HG03159 (cell line): ENCODE results near the gene RHOC.

Experiments
- ATAC-seq: cut with Tn5 transposase; IDR thresholded peaks from one replicate; pipeline ENCODE4 v1.9.1; 2021; ENCODE audit warnings: mild to moderate bottlenecking, moderate library complexity; ENCODE audit not compliant: unreplicated experiment

RHOC gene

DNA sequence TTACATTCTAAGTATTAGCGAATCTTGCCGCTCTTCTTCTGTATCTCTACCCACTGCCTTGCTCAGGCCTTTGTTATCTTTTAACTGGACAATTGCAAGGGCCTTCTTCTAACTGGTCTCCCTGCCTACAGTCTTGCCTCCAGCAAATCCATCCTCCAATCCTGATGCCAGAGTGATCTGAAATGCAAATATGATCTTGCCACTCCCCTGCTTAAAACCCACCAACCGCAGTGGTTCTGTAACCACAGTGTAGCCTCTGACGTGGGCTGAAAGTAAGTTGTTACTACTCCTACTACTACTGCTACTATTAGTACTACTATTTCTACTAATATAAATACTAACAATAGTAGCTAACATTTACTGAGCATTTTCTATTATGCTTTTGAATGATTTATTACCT lies 20.1 kb downstream of the RHOC start:
- no peak for ATAC-seq

DNA sequence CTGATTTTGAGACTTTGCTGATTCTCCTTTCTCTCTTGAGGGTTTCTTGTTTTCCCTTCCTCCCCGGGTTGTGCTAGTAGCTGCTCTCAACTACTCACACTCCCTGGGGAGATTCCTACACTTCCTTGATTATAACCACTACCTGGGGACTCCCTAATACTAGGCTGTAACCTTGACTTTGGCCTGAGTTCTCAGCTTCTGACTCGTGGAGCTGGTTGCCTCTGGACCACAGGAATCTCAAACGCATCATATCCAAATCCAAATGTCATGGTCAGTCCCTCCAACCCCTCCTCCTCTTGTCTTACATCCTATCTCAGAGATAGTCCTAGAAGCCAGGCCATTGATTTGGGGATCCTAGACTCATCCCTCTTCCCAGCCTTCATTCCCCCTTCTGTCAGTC lies 20.5 kb downstream of the RHOC start:
- no peak for ATAC-seq

DNA sequence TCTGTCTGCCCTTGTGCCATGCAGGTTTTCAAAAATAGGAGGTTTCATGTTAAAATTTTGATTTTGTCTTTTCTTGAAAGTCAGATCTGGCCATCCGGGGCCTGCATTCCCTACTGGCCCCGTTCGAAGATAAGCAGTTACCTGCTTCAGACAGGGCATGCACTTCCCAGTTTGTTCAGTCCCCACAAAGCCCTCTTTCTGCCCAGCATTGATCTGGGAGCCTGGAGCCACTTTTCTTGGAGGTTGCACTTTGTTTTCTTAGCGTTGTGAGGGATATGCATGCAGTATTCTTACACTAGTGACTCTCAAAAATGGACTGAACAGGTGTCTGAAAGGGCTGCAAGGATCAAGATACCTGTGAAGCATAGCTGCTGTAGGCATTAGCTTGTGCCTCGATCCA lies 21.0 kb downstream of the RHOC start:
- ATAC-seq, result no peak

DNA sequence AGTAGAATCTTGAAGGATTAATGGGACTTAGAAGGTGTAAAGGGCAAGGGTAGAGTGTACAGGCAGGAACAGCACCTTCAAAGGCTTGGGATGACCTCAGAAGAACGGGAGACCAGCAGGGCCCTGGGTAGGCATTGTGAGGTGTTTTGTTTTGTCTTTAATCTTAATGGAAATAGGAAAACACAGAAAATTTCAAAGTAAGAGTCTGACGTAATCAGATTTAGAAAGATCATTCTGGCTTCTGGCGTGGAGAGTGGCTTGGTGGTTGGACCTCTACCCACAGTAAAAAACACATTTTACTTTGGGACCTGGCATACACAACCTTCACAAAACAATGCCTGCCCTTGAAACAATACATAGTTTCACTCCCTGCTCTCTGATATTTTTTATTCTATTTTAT lies 28.3 kb downstream of the RHOC start:
- no peak for ATAC-seq

DNA sequence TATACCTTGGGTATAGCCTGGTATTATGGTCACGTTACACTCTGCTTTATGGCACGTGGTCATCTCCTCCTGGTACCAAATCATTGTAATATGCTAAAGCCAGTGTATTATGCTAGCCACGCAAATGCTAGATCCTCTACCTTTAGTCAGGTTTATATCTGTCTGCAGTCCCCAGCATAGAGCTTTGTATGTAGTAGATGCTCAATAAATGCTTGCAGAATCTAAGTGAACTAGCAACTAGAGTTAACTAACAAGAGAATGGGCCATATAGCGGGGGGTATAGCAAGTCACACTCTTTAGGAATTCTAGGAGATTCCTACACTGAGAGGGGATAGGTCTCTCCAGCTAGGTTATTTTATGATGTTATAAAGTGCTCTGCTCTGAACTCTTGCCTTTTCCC lies 29.4 kb downstream of the RHOC start:
- ATAC-seq, result no peak

DNA sequence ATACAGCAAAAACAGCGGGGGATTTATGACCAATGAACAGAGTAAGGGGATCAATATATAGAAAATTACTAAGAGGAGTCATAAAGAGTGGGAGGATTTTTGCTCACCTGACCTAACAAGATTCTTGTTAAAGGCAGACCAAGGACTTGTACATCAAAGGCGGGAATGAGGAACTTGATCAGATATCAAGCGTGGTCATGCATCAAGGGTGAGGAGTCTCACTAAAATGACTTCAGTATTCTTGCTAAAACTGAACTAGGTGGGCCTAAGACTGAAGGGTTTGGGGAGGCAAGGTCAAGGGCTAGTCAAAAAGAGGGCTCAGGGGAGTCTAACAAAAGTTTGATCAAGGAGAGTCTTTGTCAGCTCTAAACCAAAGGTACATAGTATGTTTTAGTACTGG lies 30.4 kb downstream of the RHOC start:
- ATAC-seq, result no peak

DNA sequence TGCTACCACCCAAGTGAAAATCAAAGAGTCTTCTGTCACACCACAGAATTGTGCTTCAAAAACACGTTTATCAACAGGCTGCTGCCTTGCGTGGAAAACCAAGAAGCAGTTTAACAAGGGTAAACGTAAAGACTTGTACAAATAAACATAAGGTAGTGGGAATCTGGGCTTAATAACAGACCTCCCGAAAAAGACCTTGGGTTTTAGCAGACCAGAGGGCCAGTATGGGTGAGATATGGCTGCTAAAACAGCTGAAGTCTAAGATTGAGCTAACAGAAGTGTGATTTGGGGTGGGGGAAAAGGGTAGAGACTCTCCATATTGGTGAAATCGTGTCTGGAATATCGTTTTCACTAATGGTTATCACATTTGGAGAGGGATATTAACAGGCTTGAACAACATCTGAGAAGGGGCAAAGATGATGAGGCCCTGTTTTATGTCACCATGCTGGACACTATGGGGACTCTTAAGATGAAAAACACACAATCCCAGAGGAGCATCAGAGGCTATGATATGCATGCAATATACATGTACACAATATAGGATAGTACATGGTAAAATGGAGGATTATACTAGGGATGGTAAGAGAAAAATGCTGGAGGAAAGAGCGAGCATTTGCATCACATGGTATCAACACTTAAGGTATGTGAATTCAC lies 31.1 kb downstream of the RHOC start:
- no peak for ATAC-seq

DNA sequence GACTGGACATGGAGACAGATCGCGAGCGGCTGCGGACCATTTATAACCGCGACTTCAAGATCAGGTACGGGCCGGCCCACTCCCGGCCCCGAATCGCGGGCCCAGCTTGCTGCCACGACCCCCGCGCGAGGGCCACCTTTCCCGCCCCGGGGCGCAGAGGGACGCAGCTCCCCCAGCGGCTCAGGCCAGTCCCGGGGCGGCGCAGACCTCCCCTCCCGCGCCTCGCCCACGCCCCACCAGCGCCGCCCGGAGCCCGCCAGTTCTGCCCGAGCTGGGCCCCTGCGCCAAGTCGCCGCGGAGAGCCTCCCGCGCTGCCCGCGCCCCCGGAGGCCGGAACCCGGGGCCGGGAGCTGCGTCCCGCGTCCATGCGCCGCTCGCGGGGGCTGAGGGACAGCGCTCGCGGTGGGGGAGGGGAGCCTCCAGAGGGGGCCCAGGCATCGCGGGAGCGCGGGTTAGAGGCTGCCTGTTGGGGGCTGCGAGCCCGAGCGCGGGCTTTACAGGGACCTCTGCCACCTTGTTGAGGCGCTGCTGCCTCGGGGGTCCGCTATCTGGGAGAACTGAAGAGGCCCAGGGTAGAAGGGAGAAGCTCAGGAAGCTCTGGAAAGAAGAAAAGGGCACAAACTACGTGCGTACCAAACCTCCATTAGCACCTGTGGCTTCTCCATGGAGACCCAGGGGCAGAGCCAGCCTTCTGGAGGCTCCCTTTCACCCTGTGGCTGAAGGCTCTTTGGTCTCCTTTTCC lies 31.8 kb downstream of the RHOC start:
- ATAC-seq, result peak; percentile 48

DNA sequence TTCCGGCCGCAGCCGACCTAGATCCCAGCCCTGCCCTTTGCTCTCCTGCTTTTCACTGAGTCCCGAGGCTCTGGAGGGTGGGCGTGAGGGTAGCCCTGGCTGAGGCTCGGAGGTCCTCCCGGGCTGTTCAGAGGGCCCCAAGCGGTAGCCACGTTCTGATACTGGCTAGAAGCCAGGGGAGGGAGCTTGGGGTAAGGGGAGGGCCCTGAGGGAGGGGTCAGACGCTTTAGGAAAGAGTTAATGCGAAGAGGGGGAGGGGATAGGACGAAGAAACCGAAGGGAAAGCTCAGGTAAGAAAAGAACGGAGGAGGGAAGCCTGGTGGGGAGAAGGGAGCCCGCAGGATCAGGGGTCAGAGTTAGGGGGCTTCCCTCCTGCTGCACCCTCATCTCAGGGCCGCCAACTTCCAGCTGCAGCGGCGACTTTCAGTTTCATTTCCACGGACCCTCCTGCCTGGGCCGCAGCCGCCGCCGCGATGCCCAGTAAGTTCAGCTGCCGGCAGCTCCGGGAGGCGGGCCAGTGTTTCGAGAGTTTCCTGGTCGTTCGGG lies 32.4 kb downstream of the RHOC start, which contains the start of gene MOV10:
Gene MOV10, plus strand, starts transcription at position 220 of the 546 bp plus-strand sequence. Its CDS starts 254 bp downstream, at position 474.
- peak; percentile 62 for ATAC-seq

DNA sequence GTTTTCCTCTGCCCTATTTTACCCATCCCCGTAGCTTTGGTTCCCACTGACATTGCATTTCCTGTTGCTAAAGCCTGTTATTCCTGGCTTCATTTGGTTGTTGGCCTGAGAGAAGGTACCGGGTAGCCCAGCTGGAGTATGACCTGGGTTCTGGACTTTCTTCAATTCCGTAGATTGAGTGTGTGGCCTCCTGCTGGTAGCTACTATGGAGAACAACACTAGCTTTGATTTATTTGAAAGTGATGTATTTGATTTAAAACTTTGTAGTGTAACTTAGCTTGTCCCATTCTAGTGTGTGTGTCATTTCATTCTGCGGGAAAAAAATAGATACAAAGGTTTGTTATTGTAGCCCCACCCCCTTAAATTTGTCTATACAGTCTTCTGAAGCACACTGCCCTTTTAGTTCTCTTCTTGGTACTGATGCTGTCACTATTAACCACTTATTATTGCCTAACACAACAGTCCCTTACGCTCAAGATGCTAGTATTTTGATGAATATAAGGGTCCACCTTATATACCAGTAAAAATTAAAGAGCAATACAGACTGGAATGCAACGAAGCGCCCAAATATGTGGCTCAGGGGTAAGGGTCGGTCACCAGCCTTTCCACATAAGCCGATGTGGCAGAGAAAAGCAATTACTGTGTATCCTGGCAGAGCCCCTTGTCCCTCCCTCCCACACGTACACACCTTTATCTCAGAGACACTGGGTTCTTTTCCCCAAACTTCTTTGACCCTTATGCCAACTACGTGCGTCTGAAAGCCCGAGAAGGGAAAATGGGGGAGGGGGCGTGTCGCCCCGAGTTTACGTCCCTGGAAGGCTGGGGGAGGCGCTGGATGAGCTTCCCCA lies 33.1 kb downstream of the RHOC start:
- ATAC-seq, result no peak

DNA sequence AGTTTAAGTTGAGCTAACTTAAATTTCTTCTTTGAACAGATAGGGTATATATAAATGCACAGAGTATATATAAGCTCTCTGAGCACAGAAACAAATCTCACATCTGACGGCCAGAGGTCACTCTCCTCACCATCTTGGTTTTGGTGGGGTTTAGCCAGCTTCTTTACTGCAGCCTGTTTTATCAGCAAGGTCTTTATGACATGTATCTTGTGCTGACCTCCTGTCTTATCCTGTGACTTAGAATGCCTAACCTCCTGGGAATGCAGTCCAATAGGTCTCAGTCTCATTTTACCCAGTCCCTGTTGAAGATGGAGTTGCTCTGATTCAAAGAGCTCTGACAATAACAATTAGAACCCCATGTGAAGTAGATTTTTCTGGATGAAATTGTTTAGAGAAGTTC lies 34.1 kb downstream of the RHOC start:
- ATAC-seq, result no peak

DNA sequence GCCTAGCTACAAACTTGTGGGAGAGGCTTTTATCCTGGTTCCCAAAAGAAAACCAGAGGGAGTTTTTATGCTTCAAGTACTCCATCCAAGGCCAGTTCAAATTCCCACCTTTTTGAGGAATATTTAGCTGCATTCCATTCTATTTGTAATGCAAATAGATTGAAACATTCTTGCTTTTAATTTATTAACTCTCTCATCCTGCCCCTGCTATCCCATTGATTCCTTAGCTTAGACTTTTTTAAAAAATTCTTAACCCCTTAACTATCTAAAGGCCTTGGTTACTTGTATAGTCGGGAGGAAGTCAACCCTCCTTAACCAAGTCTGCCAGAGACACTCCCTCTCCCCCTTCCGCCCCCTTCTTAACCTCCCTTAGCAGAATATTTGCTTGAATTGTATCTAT lies 34.9 kb downstream of the RHOC start:
- ATAC-seq, result no peak

DNA sequence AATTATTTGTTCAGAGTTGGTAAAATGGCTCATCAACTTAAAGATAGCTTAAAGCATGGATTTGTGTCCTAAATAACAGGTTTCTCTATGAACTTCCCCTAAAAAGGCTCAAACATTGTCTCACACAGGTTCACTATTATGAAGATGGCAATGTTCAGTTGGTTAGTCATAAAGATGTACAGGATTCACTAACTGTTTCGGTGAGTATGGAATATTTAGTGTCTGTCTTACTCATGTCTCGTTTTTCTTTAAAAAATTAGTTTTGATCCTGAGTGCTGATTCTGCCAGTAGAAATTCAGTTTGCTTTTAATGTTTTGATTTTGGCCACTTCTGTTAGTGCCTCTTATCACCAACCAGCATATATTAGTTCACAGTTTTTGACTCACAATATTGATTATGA lies 40.0 kb downstream of the RHOC start:
- no peak for ATAC-seq

DNA sequence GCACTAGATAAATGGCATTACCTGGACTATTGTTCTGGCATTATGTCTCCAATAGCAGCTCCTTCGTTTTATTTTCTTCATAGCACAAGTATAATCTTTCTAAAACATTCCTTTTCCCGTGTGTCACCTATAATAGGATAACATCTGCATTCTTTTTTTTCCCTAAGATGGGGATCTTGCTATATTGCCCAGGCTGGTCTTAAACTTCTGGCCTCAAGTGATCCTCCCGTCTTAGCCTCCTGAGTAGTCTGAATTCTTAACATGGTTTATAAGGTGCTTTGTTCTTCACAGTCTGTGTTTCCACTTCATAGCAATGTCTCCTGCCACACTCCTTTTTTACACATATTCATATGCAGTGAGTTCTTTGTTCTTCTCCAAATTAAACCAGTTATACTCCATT lies 41.1 kb downstream of the RHOC start:
- ATAC-seq, result no peak

DNA sequence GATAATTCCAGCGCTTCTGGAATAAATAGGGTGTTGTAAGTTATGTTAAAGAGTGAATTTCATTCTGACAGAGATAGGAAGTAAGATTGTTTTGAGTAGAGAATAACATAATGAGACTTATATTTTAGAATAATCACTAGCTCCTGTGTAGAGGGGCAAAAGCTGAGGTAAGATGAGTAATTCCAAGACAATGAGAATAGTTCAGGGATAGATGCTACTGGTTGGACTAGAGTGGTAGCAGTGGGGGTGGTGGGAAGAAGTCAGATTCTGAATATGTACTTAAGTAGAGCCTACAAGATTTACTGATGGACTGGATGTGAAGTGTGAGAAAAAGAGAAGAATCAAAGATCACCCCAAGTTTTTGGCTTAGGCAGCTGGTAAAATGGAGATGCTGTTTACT lies 55.7 kb downstream of the RHOC start:
- no peak for ATAC-seq
